Measurements from ENCODE around the gene SBNO2.

Gene SBNO2

GRCh38 chr19:1167687-1168571 is 6.1 kb downstream of the SBNO2 start:
- no peak for DNase-seq (ENCODE audit: low read depth)

DNA sequence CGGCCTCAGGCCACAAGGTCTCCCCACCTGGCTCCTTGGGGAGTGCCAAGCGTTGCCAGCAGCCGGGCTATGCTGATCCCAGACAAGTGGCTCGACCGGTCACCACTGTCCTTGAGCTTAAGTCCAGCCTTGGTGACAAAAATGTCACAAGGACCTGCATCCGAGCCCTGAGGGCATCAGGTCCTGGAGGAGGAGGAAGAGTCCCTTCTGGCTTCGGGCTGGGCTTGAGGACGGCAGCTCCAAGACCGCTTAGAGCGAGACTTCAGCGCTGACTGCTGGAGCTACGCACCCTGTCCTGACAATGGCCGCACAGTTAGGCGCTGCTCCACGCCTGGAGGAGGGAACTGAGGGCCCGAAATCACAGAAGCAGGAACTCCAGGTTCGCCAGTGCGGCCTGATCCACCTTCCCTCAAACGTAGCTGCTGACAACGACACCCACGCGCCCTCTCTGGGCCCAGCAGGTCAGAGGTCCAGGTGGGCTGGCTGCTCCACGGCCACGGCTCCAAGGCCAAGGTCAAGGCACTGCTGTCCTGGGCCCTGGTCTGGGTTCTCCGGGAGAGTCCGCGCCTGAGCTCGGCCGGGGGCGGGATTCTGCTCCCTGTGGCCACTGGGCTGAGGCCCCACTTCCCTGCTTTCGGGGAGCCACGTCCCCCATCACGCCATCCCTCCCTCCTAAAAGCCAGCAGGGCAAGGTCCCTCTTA is 7.0 kb downstream of the SBNO2 start:
- no peak for DNase-seq (ENCODE audit: low read depth)

GRCh38 chr19:1164684-1165531 is 9.2 kb downstream of the SBNO2 start:
- no peak for DNase-seq (ENCODE audit: low read depth)

GRCh38 chr19:1163934-1164683 is 10.0 kb downstream of the SBNO2 start:
- DNase-seq (ENCODE audit: low read depth): no peak

GRCh38 chr19:1163283-1163933 is 10.7 kb downstream of the SBNO2 start:
- DNase-seq (ENCODE audit: low read depth): no peak

- DNase-seq (ENCODE audit: low read depth): no peak
Measured at GRCh38 chr19:1162404-1163282, 11.4 kb downstream of the SBNO2 start.

GRCh38 chr19:1161716-1162115 is 12.4 kb downstream of the SBNO2 start:
- DNase-seq (ENCODE audit: low read depth): no peak

DNA sequence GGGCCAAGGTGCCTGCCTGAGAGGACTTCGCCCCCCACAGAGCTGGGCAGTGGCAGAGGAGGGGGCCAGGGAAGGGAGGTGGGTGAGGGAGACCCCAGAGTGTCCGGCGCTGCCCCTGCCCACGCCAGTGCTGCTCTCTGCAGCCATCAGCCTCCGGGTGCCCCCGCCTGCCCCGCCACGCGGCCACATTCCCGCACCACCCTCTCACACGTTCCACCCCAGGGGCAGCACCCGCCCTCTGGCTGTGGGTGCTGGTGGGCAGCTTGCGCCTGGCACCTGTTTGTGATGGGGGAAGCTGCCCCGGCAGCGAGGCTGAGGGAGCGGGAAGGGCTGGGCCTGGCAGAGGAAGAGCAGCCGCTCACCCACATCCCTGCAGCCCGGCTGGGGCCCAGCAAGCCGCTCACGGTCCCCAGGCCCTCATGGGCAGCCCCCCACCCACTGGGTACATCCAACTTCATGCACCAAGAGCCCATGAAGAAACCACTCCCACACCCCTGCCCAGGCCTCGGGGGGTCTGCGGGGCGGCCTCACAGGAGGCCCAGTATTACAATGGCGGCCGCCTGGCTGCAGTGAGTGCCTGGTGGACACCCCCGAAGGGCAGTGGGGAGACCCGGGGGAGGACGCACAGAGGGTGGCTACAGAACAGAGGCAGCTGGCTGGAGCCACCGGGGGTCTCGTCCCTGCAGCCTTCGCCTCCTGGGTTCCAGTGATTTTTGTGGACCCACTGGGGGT is 14.0 kb downstream of the SBNO2 start:
- DNase-seq (ENCODE audit: low read depth): no peak

GRCh38 chr19:1158885-1159448 is 15.1 kb downstream of the SBNO2 start:
- DNase-seq (ENCODE audit: low read depth): no peak

DNA sequence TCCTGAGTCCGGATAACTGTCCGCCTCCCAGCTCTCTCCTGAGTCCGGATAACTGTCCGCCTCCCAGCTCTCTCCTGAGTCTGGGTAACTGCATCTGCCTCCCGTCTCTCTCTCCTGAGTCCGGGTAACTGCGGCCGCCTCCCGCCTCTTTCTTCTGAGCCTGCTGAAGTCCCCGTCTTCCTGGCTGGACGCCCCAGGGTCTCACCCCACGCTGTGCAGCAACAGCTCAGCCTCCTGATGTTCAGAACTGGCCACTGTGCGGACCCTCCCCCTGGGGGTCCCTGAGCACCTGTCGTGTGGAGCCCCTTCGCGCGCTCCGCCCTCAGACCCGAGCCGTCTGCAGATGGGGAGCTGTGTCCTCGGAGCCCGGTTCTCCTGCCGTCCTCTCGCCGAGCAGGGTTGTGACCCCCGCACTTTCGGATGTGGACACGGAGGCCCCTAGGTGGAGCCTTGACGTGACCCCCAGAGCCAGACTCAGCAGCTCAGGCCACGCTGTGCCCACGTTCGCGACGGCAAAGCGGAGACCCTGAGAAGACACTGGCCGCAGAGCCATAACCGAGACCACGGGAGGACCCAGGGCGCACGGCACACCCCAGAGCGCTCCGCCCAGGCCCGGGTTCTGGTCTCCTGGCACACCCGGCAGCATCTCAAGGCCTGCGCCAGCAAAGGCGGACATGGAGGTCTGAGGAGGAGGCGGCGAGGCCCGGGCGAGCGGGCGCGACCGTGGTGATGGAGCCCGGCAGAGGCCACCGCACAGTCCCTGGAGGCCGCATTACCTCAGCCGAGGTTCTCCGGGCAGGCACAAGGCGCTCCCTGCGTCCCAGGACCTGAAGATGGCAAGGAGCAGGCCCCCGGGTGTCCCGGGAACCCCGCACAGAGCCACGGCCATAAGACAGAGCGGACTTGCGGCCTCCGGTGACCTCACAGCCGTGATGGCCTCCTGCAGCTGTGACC is 15.9 kb downstream of the SBNO2 start:
- no peak for DNase-seq (ENCODE audit: low read depth)

DNA sequence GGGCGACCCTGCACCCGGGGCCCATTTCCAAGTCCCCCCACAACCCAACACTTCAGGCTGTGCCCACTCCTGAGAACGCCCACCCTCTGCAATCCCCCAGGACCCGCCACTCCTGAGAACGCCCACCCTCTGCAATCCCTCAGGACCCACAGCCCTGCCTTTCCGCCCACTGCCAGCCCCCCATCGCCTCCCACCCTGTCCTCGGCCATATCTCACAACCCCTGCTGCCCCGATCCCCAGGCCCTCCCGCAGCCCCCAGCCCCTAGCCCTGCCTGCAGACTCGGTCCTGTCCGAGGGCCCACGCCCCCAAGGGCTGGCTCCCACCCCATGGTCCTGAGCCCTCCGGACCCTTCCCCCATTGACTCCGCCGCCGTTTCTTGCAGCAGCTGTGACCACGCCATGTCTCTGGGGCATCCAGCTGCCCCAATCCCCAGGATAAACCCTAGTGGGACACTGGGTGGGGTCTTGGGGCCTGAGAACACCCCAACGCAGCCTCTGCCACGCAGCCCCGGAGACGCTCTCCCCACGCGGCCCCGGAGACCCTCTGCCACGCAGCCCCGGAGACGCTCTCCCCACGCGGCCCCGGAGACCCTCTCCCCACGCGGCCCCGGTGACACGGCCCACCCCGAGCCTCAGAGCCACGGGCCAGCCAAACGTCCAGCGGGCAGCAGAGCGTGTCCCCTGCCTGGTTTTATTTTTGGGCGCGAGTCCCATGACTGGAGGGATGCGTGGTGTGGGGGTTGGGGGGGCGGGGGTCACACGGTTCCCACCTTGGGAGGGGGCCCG is 17.0 kb downstream of the SBNO2 start:
- no peak for DNase-seq (ENCODE audit: low read depth)

- no peak for DNase-seq (ENCODE audit: low read depth)
Measured at GRCh38 chr19:1156305-1156801, 17.7 kb downstream of the SBNO2 start.

DNA sequence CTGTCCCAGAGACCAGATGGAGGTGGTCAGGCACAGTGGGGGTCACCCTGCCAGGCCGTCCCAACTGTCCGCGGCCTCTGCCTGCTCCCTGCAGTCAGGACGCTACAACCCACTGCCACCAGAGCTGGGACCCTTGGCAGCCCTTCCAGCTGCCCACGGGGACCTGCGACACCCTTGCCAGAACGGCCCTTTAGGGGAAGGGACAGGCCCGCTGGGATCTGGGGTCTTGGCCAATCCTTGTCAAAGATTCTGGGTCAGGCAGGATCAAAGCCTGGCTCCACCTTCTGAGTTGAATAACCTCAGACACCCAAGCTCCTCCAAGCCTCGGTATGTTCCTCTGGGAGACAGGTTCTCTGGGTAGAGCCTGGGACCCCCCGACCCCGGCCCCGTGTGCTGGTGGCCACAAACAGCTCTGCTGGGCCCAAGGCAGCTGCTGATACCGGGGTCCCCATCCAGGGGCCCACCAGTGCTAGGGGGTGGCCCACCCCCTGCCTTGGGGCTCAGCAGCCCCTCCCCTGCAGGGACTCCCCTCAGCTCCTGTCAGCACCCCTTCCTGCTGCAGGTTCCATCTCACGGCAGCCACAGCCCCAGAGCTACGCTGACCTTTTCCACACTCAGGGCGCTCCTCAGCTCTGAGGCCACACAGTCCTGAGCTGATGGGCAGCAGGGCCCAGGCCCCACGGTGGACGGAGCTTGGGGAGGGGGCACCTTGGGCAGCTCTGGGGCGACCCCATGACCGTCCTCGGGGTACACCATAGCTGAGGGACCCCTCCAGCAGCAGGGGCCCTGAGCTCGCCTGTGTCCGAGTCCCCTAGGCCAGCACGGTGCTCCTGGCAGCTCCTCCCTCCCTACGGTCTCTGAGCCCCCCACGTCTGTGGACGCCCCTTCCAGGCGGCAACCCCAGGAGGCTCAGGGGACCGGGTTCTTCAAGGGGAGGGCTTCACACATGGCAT is 18.4 kb downstream of the SBNO2 start:
- DNase-seq (ENCODE audit: low read depth): no peak

GRCh38 chr19:1154731-1155351 is 19.2 kb downstream of the SBNO2 start:
- DNase-seq (ENCODE audit: low read depth): no peak

Measured in HS-5 (cell line).